ENCODE results near the gene SPHK1.

GRCh38 chr17:76382803-76383545 lies 1.4 kb upstream of the SPHK1 start:
- TF ChIP-seq TAF1 (IDR thresholded peaks at IDR 0.05; ENCODE audit: borderline replicate concordance, insufficient read depth, low read length) (no peak), POLR2AphosphoS5 (IDR thresholded peaks at IDR 0.05; ENCODE audit: low read depth, low read length) (no peak)

Data from PFSK-1 (cell line).